Measurements from ENCODE around the gene TCOF1. TPM values are rescaled to one million over a fixed set of nuclear protein-coding genes. Genes with fewer than 3 reads are reported as not detected.

The TCOF1 gene
- polyA plus RNA-seq, 1 donor (not counting 4 experiments of a cell fraction or from before 2014, with no cell fraction given): 13.6 TPM

GRCh38 chr5:150441813-150442698 lies 84.6 kb downstream of the TCOF1 start:
- Histone ChIP-seq H3K9me3 (ENCODE audit: control insufficient read depth, low read depth, low read length) (no peaks in the 10 kb centered on the region), H4K20me1 (ENCODE audit: control insufficient read depth, extremely low read depth, insufficient read depth, low read length) (peaks cover 26% of the 10 kb centered on the region), H3K36me3 (ENCODE audit: control insufficient read depth in 2 of 2, extremely low read depth in 1 of 2, insufficient read depth in 2 of 2, low read length in 2 of 2) (peaks cover 34 to 35% of the 10 kb centered on the region in 2 experiments), H3K4me3 (ENCODE audit: control insufficient read depth in 2 of 3, extremely low read depth in 1 of 3, insufficient read depth in 2 of 3, low read depth in 1 of 3, low read length in 3 of 3) (no peak overlapping the region), H2AFZ (ENCODE audit: control insufficient read depth, low read length) (no peak overlapping the region), H3K9ac (ENCODE audit: control insufficient read depth, extremely low read depth, insufficient read depth, low read length) (no peak overlapping the region), H3K79me2 (ENCODE audit: control insufficient read depth, insufficient read depth, low read length) (peaks cover 19% of the 10 kb centered on the region), H3K4me1 (ENCODE audit: control insufficient read depth, extremely low read depth, insufficient read depth, low read length) (no peaks in the 10 kb centered on the region), H3K4me2 (ENCODE audit: control insufficient read depth, extremely low read depth, insufficient read depth, low read depth, low read length) (no peak overlapping the region), H3K9me1 (ENCODE audit: control insufficient read depth, extremely low read depth, insufficient read depth, low read length) (no peaks in the 10 kb centered on the region), H3K27me3 (ENCODE audit: control insufficient read depth, extremely low read depth, insufficient read depth, low read length) (no peaks in the 10 kb centered on the region), H3K27ac (ENCODE audit: control insufficient read depth, insufficient read depth, low read length) (no peak overlapping the region)
- dilution Hi-C loops (cut with MboI; ENCODE audit: extremely low pct_ligation_motif_present, low sequenced_read_pairs): no loop called here
- no peak for TF ChIP-seq CTCF (optimal IDR thresholded peaks at IDR 0.05 in 1 of 3, IDR thresholded peaks at IDR 0.05 in 1 of 3, conservative IDR thresholded peaks at IDR 0.05 in 1 of 3; ENCODE audit: extremely low read depth in 1 of 3, insufficient read depth in 2 of 3, low read length in 3 of 3)
- no peak for TF ChIP-seq EZH2 (IDR thresholded peaks at IDR 0.05; ENCODE audit: low read length)
- DNase-seq (ENCODE audit: low read depth, low spot score) (no peak), FAIRE-seq (no peak)

GRCh38 chr5:150442699-150443080 lies 85.2 kb downstream of the TCOF1 start:
- FAIRE-seq: no peak
- H3K9ac ChIP-seq (ENCODE audit: control insufficient read depth, extremely low read depth, insufficient read depth, low read length): no peak overlapping the region
- H3K79me2 ChIP-seq (ENCODE audit: control insufficient read depth, insufficient read depth, low read length): peaks cover 25% of the 10 kb centered on the region
- peaks cover 32% of the 10 kb centered on the region for H4K20me1 ChIP-seq (ENCODE audit: control insufficient read depth, extremely low read depth, insufficient read depth, low read length)
- no peak overlapping the region for H2AFZ ChIP-seq (ENCODE audit: control insufficient read depth, low read length)
- no peaks in the 10 kb centered on the region for H3K9me1 ChIP-seq (ENCODE audit: control insufficient read depth, extremely low read depth, insufficient read depth, low read length)
- no peak overlapping the region for H3K4me2 ChIP-seq (ENCODE audit: control insufficient read depth, extremely low read depth, insufficient read depth, low read depth, low read length)
- H3K27ac ChIP-seq (ENCODE audit: control insufficient read depth, insufficient read depth, low read length): no peak overlapping the region
- TF ChIP-seq CTCF (optimal IDR thresholded peaks at IDR 0.05 in 1 of 3, IDR thresholded peaks at IDR 0.05 in 1 of 3, conservative IDR thresholded peaks at IDR 0.05 in 1 of 3; ENCODE audit: extremely low read depth in 1 of 3, insufficient read depth in 2 of 3, low read length in 3 of 3) (no peak), EZH2 (IDR thresholded peaks at IDR 0.05; ENCODE audit: low read length) (no peak)
- H3K4me3 ChIP-seq (ENCODE audit: control insufficient read depth in 2 of 3, extremely low read depth in 1 of 3, insufficient read depth in 2 of 3, low read depth in 1 of 3, low read length in 3 of 3): no peak overlapping the region
- H3K4me1 ChIP-seq (ENCODE audit: control insufficient read depth, extremely low read depth, insufficient read depth, low read length): peaks cover 6% of the 10 kb centered on the region
- peaks cover 41% of the 10 kb centered on the region in 2 experiments for H3K36me3 ChIP-seq (ENCODE audit: control insufficient read depth in 2 of 2, extremely low read depth in 1 of 2, insufficient read depth in 2 of 2, low read length in 2 of 2)
- H3K9me3 ChIP-seq (ENCODE audit: control insufficient read depth, low read depth, low read length): no peaks in the 10 kb centered on the region
- no peaks in the 10 kb centered on the region for H3K27me3 ChIP-seq (ENCODE audit: control insufficient read depth, extremely low read depth, insufficient read depth, low read length)
- no peak for DNase-seq (ENCODE audit: low read depth, low spot score)
- dilution Hi-C loops (cut with MboI; ENCODE audit: extremely low pct_ligation_motif_present, low sequenced_read_pairs): no loop called here

All from keratinocyte (primary cell).